ENCODE results near the gene PPP2R2C.

Gene PPP2R2C

GRCh38 chr4:6449335-6449734 is 23.1 kb downstream of the PPP2R2C start:
- no peak for DNase-seq (ENCODE audit: low read depth)

- DNase-seq (ENCODE audit: low read depth): no peak
Measured at GRCh38 chr4:6448476-6449170, 23.8 kb downstream of the PPP2R2C start.

GRCh38 chr4:6447672-6448171 is 24.7 kb downstream of the PPP2R2C start:
- no peak for DNase-seq (ENCODE audit: low read depth)

- DNase-seq (ENCODE audit: low read depth): no peak
Measured at GRCh38 chr4:6446538-6447451, 25.6 kb downstream of the PPP2R2C start.

- DNase-seq (ENCODE audit: low read depth): no peak
Measured at GRCh38 chr4:6446130-6446482, 26.3 kb downstream of the PPP2R2C start.

GRCh38 chr4:6445403-6446129 is 26.8 kb downstream of the PPP2R2C start:
- DNase-seq (ENCODE audit: low read depth): no peak

GRCh38 chr4:6444582-6444981 is 27.8 kb downstream of the PPP2R2C start:
- no peak for DNase-seq (ENCODE audit: low read depth)

- DNase-seq (ENCODE audit: low read depth): peak; percentile 27
Measured at GRCh38 chr4:6443035-6444023, 29.1 kb downstream of the PPP2R2C start.

- no peak for DNase-seq (ENCODE audit: low read depth)
Measured at GRCh38 chr4:6442555-6442954, 29.9 kb downstream of the PPP2R2C start.

- DNase-seq (ENCODE audit: low read depth): no peak
Measured at GRCh38 chr4:6441758-6442157, 30.7 kb downstream of the PPP2R2C start.

GRCh38 chr4:6441202-6441582 is 31.2 kb downstream of the PPP2R2C start:
- no peak for DNase-seq (ENCODE audit: low read depth)

GRCh38 chr4:6440506-6441201 is 31.8 kb downstream of the PPP2R2C start:
- no peak for DNase-seq (ENCODE audit: low read depth)

- no peak for DNase-seq (ENCODE audit: low read depth)
Measured at GRCh38 chr4:6439120-6439762, 33.2 kb downstream of the PPP2R2C start.

- DNase-seq (ENCODE audit: low read depth): no peak
Measured at GRCh38 chr4:6437826-6438238, 34.6 kb downstream of the PPP2R2C start.

GRCh38 chr4:6435010-6435409 is 37.4 kb downstream of the PPP2R2C start:
- no peak for DNase-seq (ENCODE audit: low read depth)

GRCh38 chr4:6430927-6431326 is 41.5 kb downstream of the PPP2R2C start:
- no peak for DNase-seq (ENCODE audit: low read depth)

- DNase-seq (ENCODE audit: low read depth): no peak
Measured at GRCh38 chr4:6427439-6428090, 44.8 kb downstream of the PPP2R2C start.

GRCh38 chr4:6426571-6427438 is 45.6 kb downstream of the PPP2R2C start:
- no peak for DNase-seq (ENCODE audit: low read depth)

GRCh38 chr4:6425911-6426310 is 46.5 kb downstream of the PPP2R2C start:
- no peak for DNase-seq (ENCODE audit: low read depth)

Measured in ELR (cell line).